ENCODE data around the gene ARMC7.
"Not testable (repeated sequence)": the region's sequence is repeated elsewhere in the genome, so short reads cannot be mapped to it uniquely, and the experiment has no call there.

The ARMC7 gene

DNA sequence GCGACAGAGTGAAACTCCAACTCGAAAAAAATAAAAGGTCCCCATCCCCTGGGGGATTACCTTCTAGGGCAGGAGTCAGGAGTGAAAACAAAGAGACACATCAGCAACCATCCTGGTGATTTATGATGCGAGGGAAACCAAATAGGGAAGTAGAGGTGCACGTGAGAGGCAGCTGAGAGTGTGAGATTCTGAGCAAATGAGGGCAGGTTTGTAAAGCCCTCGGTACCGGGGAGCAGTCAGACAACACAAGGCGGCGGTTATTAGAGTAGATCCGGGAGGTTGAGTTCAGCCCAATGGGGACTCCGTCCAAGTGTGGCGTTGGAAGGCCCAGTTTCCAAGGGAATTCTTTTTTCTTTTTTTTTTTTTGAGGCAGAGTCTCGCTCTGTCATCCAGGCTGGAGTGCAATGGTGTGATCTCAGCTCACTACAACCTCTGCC lies 7.4 kb upstream of the ARMC7 start:
- no peak for DNase-seq

DNA sequence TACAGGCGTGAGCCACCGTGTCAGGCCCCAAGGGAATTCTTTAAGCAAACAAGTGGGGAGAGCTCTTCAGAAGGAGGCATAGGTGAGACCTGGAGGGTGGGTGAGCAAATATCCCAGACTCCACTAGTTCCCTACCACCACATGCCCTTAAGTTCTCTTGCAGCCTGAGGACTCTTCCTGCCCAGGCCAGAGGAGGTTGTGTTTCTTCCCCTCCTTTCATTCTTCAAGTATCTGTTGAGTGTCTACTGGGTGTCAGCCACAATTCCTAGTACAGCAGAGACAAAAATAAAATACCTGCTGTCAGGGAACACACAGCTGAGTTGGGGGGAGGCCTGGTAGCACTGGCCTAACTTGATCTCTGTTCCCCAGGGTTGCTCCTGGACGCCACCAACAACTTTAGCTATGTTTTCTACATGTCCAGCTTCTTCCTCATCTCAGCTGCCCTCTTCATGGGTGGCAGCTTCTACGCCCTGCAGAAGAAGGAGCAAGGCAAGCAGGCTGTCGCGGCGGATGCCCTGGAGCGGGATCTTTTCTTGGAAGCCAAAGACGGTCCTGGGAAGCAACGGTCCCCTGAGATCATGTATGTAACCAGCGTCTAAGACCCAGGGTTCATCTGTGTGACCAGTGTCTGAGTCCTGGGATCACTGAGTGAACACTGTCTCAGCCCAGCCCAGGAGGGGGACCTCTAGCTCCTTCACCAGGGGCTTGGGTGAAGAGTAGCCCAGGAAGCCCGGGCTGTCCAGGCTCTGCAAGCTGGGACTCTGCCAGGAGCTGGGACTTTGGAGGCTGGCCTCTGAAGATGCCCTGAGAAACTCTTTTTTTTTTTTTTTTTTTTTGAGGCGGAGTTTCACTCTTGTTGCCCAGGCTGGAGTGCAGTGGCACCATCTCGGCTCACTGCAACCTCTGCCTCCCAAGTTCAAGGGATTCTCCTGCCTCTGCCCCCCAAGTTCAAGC lies 5.9 kb upstream of the ARMC7 start:
- no peak for DNase-seq

DNA sequence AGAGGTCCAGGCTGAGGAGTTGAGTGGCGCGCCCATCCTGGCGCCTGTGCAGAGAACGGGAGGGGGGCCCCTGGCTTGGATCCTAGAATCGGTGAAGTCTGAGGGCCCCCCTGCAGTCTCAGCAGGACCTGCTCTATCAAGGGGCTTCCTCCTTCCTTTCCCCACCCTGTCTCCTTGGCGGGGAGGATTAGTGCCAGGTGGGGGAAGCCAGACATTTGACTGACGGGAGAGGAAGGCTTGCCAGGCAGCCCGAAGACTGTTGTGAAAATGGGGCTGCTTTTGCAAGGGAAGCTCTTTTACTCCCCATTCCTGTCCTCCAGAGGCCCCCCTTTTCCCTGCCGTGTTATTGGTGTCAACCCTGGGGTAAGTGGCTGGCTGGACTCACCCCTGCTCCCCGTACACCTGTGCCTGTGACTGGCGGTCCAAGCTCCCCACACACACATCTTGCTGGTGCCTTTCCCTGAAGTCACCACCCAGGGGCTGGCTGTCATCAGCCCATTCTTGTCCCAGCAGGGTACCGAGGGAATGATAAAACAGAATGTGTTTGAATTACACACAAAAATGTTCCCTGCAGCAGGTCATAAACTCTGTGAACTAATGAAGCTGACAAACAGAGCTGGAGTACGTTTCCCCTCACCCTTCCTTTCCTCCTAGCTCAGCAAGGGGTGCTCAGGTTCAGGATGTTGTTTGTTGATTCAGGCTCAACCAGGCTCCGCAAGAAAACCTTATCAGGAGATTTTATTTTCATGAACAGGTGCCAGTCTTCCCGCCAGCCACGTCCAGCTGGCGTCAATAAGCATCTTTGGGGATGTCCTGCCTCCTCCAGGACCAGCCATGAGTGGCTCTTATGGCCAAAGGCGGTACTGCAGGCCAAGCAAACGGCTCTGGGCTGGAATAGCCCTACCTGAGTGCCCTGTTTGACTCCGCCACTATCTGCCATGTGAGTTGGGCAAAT lies 4.4 kb upstream of the ARMC7 start:
- no peak for DNase-seq

DNA sequence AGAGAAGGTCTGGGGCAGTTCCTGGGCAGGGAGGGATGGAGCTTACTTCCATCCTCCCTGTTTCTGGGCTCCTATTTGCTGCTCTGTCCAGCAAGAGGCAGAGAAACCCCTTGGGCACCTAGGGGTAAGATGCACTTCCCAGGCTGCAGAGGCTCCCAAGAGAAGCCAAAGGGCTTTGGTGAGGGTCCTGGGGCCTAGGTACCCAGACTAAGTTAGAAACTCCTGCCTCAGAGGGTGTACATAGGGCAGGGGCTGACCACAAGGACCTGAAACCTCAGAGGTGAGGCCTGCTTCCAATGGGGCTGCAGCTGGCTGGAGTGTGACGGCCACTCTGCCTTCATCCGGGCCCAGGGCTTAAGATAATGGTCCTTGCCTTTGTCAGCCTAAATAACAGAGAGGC lies 1.6 kb upstream of the ARMC7 start:
- DNase-seq = no peak

DNA sequence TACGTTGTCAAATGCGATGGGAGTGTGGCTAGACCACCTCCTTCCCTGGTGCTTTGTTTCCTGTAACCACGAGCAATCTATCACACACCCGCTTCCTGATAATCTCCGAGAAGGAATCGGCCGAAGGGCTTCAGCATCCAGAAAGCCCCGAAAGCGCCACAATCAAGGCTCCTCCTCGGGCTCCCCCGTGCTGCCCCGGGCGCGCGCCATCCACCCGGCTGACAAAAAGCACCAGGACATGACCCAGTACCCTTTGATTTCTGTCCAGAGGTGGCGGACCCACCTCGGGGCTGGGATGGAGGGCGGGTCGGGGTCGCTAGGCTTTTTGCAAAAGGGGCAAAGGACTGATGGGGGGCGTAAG lies 743 bp upstream of the ARMC7 start:
- no peak for DNase-seq

DNA sequence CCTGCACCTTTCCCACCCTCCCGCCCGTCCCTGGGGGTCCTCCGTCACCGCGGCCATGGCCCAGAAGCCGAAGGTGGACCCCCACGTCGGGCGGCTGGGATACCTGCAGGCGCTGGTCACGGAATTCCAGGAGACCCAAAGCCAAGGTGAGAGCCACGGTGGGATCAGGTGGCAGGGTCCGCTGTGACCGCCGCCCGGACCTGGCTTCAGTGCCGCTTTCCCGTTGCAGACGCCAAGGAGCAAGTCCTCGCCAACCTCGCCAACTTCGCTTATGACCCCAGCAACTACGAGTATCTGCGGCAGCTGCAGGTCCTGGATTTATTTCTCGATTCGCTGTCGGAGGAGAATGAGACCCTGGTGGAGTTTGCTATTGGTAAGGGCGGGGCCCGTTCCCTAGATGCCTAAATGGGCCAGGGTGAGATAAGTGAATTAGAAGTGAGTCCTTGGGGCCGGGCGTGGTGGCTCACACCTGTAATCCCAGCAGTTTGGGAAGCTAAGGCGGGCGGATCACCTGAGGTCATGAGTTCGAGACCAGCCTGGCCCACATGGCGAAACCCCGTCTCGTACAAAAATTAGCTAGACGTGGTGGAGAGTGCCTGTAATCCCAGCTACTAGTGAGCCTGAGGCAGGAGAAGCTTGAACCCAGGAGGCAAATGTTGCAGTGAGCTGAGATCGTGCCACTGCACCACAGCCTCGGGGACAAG lies 617 bp downstream of the ARMC7 start:
- no peak for DNase-seq

DNA sequence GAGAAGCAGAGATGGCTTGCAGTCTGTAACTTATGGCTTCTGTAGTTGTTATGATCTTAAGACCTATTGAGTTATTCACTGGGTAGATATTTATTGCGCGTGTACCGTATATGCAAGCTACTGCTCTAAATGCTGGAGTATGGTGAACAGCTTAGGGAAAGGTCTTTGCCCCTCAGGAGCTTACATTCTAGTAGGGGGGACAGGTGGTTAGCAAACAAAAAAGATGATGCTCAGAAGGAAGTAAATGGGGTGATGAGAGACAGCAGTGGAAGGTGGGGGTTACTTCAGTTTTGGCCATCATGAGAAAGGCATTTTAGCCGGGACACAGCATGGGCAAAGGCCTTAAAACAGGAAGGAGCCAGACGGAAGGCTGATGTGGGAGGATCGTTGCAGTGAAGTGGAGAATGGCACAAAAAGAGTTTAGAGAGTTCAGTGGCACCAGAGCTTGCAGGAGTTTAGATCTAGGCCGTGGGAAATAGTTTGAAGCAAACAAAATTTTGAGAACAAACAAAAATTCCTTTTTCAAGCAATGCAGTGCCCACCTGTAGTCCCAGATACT lies 2.1 kb downstream of the ARMC7 start:
- no peak for DNase-seq

DNA sequence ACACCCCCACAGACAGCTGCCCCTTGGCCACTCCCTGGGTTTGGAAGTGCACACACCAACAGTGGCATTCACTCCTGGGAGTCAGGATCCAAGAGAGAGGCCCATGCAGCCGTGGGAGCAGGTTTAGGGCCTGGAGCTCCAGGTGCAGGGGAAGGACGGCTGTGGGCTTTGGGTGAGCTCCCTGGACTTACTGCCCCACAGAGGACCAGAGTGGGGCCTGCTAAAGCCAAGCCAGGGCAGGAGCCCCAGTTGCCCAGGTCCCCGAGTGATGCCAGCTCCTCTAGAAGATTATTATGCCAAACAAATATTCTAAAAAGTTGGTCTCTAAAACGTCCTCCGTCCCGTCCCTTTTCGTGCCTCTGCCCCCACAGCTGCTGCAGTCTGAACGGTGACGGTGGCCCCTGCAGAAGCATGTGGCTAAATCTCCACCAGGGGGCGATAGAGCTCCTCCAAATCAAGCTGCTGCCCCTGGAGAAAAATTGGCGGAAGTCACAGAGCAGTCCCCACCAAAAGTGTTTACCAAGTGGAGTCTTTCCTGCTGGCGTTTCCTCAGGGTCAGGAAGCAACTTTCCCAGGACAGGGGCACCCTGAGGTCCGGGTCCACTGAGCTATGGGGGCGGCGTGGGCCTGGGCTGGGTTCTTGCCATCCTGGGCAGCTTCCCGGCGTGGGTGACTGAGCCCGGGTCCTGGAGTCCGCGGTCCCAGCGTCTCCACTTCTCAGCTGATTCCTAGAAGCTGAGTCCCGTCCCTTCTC lies 4.2 kb downstream of the ARMC7 start:
- peak; percentile 63 for DNase-seq

DNA sequence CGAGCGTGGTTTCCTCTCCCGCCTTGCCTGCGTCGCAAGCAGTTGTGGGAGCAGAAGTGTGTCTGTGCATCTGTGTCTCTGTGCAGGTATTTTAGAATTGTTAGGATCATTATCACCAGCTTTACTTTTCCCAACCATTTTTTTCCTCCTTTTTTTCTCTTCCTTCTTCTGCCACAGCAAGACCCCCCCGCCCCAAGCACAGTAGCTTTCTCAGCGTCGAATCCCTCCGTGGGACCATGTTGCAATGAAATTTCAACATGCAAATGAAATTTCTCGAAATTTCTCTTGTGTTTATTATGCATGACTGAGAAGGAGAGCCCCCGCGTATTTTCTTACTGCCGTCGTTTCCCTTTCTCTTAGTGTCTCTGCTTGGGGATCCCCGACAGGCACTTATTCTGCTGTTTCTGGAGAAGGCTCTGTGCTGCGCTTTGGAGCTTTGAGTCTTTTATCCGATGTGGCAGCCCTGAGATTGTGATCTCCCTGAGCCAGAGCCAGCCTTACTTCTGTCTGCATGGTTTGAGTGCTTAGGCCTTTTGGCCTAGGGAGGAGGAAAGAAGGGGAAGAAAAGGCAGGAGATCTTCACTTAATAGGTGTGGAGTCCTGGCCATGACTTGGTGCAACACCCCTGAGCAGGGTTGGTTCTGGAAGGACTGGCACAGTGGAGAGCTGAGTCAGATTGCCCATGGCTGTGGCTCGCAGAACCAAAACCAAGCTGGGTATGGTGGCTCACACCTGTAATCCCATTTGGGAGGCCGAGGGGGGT lies 5.0 kb downstream of the ARMC7 start:
- no peak for DNase-seq

DNA sequence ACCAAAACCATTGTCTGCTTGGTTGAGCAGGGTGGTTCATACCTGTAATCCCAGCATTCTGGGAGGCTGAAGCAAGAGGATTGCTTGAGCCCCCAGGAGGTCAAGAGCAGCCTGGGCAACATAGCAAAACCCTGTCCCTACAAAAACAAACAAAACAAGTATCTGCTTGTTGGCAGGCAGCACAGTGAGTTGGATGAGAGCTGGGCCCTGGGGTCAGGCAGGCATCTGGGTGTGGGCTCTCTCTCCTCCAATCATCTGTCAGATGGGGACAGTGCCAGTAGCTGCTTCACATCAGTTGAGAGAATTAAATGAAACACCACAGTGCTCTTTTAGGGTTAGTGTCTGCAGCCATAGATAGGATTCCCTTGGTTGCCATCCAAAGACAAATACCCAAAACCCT lies 5.8 kb downstream of the ARMC7 start:
- DNase-seq = no peak

DNA sequence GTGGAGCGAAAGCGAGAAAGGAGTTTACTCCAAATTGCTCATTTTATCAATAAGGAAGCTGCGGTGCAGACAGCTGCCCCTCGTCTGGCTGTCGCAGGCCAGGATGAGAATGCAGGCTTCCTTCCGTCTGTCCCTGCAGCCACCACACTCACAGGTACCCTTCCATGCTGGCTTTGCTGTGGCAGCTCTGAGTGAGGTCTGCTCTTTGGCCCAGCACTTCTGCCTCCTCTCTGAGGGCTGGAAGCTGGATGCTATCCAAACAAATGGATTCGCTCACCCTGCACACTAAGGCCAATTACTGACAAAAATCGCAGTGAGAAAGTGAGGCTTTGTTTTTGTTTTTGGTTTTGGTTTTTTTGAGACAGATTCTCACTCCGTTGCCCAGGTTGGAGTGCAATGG lies 7.0 kb downstream of the ARMC7 start:
- no peak for DNase-seq

DNA sequence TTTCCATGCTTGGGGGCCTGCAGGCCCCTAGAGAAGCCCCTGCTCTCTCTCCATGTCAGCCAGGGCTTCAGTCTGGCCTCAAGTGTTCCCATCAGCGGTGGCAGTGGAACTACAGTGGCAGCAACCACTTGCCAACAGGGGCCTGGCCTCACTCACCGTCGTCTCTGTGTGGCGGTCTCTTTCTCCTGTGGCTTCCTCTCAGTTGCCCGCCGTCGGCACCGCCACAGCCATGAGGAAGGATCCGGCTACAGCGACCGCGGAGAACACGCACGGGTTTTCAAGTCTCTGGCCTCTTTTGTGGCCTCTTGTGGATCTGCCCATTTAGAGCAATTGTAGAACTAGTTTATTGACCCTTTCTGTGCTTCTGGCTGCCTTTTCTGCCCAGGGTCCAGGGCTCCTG lies 8.5 kb downstream of the ARMC7 start:
- no peak for DNase-seq

DNA sequence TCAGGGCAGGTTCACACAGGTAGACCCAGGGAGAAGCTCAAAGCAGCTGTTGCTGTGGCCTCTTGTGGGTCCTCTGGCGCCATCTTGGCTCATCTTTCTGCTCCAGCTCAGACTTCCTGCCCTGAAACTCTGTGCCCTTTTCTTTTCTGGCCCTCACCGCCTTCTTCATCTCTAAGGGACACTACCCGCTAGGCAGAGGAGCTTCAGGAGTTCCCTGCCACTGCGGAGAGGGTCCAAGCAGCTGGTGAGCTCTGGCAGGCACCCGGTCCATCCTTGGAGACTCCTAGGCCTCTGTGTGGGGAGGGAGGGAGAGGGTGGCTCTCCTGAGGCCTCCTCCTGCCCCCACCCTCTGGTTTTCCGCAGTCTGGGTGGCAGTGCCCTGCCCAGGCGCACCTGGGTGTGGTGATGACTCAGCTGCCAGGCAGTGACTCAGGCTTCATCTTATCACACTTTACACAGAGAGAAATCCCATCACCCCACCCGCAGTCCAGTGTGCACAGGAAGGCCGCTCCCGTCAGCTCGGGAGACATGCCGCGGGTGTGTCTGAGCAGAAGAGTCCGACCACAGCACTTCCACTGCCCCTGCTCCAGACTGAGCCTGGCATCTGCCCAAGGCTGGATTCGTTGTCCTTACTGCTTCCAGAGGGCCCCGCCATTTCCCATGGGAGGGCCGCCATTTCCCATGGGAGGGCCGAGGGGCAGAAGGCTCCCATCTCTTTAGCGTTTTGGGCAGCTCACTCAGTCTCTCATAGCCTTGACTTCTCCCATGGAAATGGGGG lies 14.5 kb downstream of the ARMC7 start:
- no peak for DNase-seq

DNA sequence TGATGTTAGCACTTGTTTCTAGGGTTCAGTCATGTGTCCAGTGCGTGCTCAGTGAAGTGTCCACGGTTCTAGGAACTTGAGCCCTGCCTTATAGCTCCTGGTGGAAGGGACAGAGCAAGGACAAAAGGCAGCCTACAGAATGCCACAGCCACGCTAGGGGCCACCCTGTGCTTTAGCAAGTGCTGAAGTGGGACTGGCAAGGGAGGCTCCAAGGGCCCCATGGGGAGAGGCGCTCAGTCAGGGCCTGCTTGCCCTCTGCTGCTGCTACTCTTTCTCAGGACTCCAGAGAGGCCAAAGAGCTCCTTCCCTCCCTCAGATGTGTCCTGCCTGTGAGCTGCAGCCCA lies 15.0 kb downstream of the ARMC7 start:
- DNase-seq = no peak

DNA sequence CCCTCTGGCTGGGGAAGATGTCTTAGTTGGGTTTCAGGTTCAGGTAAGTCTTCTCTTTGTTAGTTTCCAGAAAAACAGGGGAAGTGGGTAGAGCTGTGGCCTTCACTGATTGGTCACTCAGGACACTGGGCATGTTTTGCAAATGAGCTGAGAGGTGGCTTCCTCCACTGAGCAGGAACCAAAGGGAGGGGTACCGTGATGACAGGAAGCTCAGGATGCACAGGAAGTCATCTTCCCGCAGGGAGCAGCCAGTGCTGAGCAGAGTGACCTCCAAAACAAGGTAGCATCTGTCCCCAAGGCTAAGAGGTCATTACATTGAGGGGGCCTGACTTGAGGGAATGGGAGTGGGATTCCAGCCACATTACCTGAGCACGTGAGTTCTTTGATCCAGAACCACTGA lies 16.2 kb downstream of the ARMC7 start:
- DNase-seq = no peak

DNA sequence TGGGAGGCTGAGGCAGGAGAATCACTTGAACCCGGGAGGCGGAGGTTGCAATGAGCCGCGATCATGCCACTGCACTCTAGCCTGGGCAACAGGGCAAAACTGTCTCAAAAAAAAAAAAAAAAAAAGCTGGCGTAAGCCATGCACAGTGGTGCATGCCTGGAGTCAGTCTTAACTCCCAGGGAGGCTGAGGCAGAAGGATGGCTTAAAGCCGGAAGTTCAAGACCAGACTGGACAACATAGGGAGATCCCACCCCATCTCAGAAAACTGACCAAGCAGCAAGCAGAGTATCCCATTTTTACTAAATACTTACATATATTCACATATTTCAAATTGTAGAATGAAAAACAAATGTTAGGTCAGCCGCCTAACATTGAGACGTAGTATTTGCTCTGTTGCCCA lies 17.2 kb downstream of the ARMC7 start:
- DNase-seq = no peak

DNA sequence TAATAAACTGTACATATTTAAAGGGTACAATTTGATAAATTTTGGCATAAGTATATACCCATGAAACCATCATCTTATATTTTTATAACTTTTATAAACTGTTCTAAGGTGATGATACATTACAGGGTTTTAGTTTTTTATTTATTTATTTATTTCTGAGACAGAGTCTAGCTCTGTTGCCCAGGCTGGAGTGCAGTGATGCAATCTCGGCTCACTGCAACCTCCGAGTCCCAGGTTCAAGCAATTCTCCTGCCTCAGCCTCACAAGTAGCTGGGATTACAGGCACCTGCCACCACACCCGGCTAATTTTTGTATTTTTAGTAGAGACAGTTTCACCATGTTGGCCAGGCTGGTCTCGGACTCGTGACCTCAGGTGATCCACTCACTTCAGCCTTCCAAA lies 18.2 kb downstream of the ARMC7 start:
- not testable (repeated sequence) for DNase-seq

DNA sequence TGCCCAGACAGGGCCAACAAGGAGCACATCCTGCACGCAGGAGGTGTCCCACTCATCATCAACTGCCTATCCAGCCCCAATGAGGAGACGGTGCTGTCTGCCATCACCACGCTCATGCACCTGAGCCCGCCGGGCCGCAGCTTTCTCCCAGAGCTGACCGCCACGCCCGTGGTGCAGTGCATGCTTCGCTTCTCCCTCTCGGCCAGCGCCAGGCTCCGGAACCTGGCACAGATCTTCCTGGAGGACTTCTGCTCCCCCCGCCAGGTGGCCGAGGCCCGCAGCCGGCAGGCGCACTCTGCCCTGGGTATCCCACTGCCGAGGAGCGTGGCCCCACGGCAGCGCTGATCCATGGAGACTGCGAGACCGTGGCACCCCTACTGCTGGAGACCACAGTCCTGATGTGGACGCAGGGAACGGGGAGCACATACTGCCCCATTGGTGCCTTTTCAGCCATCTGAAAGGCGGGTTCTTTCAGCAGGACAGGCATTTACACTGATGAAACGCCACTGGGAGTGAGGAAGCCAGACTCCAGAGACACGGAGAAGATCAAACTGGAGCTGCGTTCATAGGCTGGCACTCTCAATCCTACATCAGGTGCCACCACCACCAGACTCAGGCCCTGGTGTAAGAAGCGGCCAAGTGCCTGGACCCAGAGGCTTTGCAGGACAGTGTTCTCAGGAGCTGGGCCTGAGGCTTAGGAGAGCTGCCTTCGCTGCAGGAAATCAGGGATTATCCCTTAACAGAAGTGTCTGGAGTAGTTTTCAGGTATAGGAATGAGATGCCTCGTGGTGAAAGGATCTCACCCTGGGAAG lies 19.1 kb downstream of the ARMC7 start:
- no peak for DNase-seq

DNA sequence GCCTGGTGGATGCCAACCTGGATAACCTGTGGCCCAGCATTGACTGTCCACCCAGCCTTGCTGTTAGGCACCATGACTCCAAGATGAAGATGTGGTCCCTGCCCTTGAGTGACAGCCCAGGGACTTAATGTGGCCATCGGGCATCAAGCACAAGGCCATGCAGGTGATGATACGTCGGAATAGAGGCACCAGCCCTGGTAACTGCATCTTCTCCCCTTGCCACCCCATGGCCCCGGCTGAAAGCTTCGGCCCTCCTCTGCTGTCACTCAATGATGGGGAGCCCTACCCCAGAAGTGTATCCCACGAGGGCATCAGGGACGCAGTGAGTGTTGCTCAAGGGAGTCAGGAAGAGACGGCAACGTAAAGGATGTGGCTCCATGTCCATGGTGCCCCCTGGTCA lies 19.8 kb downstream of the ARMC7 start:
- DNase-seq = no peak

Measured in GOT3 (cell line).